GM23338 (cell line): ENCODE results near the gene JAK3. TPM values are rescaled to one million over a fixed set of nuclear protein-coding genes. Genes with fewer than 3 reads are reported as not detected.
"Not testable (repeated sequence)": the region's sequence is repeated elsewhere in the genome, so short reads cannot be mapped to it uniquely, and the experiment has no call there.

Experiments used
- ATAC-seq: fragments of 200-7000 bp; cut with Tn5 transposase; 3 replicates; pipeline ENCODE4 v1.9.1; 2020
- DNase-seq: peaks from one replicate; pipeline ENCODE4 v3.0.0-alpha.2; 2015; ENCODE audit warnings: low spot score
- H2AFZ ChIP-seq: fragments of 200-600 bp; sonication (generic); 2 replicates; pipeline ENCODE4 v1.8.0; 2016; ENCODE audit warnings: antibody characterized with exemption, mild to moderate bottlenecking, moderate library complexity
- H3F3A ChIP-seq: fragments of 200-600 bp; sonication (generic); replicated peaks from 2 replicates; pipeline ENCODE4 v1.8.0; 2017; ENCODE audit warnings: antibody characterized with exemption, mixed run types, low read depth
- H3K27ac ChIP-seq: fragments of 200-600 bp; sonication (generic); 2 replicates; pipeline ENCODE4 v1.6.1; 2016; ENCODE audit warnings: low read depth
- H3K27me3 ChIP-seq: fragments of 200-600 bp; sonication (generic); 2 replicates; pipeline ENCODE4 v1.8.0; 2016; ENCODE audit warnings: mild to moderate bottlenecking, mixed run types, moderate library complexity; ENCODE audit not compliant: insufficient read depth
- H3K36me3 ChIP-seq: fragments of 200-600 bp; sonication (generic); 2 replicates; pipeline ENCODE4 v1.8.0; 2016; ENCODE audit warnings: mild to moderate bottlenecking; ENCODE audit not compliant: insufficient read depth
- H3K4me1 ChIP-seq: fragments of 200-600 bp; sonication (generic); 2 replicates; pipeline ENCODE4 v1.8.0; 2016; ENCODE audit warnings: mild to moderate bottlenecking, moderate library complexity; ENCODE audit not compliant: insufficient read depth
- H3K4me2 ChIP-seq: fragments of 200-600 bp; sonication (generic); 2 replicates; pipeline ENCODE4 v1.7.1; 2017; ENCODE audit warnings: mixed run types
- H3K4me3 ChIP-seq: fragments of 200-600 bp; sonication (generic); 2 replicates; pipeline ENCODE4 v1.6.1; 2016; ENCODE audit warnings: mixed run types
- H3K79me2 ChIP-seq: fragments of 200-600 bp; sonication (generic); replicated peaks from 2 replicates; pipeline ENCODE4 v1.8.0; 2017; ENCODE audit warnings: mild to moderate bottlenecking; ENCODE audit not compliant: insufficient read depth
- H3K9me2 ChIP-seq: fragments of 200-600 bp; sonication (generic); 2 replicates; pipeline ENCODE4 v1.8.0; 2017; ENCODE audit not compliant: insufficient read depth
- H4K20me1 ChIP-seq: fragments of 200-600 bp; sonication (generic); replicated peaks from 2 replicates; pipeline ENCODE4 v1.8.0; 2017; ENCODE audit warnings: mild to moderate bottlenecking; ENCODE audit not compliant: insufficient read depth
- H3K27ac Mint-ChIP-seq: 2 replicates; pipeline ENCODE4 v1.8.0; 2020; ENCODE audit warnings: inconsistent platforms, mild to moderate bottlenecking, moderate library complexity, mixed read lengths
- H3K27me3 Mint-ChIP-seq: 3 replicates; pipeline ENCODE4 v1.8.0; 2022; ENCODE audit warnings: low read depth, mild to moderate bottlenecking, moderate library complexity, mixed read lengths, inconsistent platforms; ENCODE audit not compliant: insufficient read depth, poor library complexity
- H3K36me3 Mint-ChIP-seq: 3 replicates; pipeline ENCODE4 v1.8.0; 2021; ENCODE audit warnings: low read depth, mild to moderate bottlenecking, inconsistent platforms, moderate library complexity, mixed read lengths
- H3K4me1 Mint-ChIP-seq: 3 replicates; pipeline ENCODE4 v1.8.0; 2020; ENCODE audit warnings: mild to moderate bottlenecking, inconsistent platforms, mixed read lengths
- H3K4me3 Mint-ChIP-seq: 3 replicates; pipeline ENCODE4 v1.8.0; 2021; ENCODE audit warnings: moderate library complexity, mild to moderate bottlenecking, inconsistent platforms, mixed read lengths
- H3K9me3 Mint-ChIP-seq: 3 replicates; pipeline ENCODE4 v1.8.0; 2020; ENCODE audit warnings: moderate library complexity, mild to moderate bottlenecking, inconsistent platforms, mixed read lengths
- CREB1 ChIP-seq: fragments of 250-450 bp; sonication (Bioruptor Pico); IDR thresholded peaks from 2 replicates; pipeline ENCODE4 v1.5.0; 2020; ENCODE audit warnings: low read depth, mild to moderate bottlenecking, moderate library complexity
- CTCF ChIP-seq, 2 experiments: fragments of 200-600 bp in 1 of 2; sonication (generic) in 1 of 2; conservative IDR thresholded peaks; 2 replicates each; pipeline versions ENCODE4 v1.5.1 to v1.6.1; 2016 to 2017; ENCODE audit warnings: antibody characterized with exemption in 2 of 2, low read depth in 2 of 2, mild to moderate bottlenecking in 2 of 2, moderate library complexity in 1 of 2
- ETS1 ChIP-seq: IDR thresholded peaks from 2 replicates; pipeline ENCODE4 v1.6.1; 2016; ENCODE audit warnings: antibody characterized with exemption
- EZH2phosphoT487 ChIP-seq: fragments of 200-600 bp; sonication (generic); IDR thresholded peaks from one replicate; pipeline ENCODE4 v1.8.1; 2018; ENCODE audit warnings: antibody characterized with exemption; ENCODE audit not compliant: unreplicated experiment
- JUNB ChIP-seq: IDR thresholded peaks from one replicate; pipeline ENCODE4 v1.6.1; 2016; ENCODE audit warnings: antibody characterized with exemption; ENCODE audit not compliant: unreplicated experiment
- POLR2AphosphoS5 ChIP-seq: IDR thresholded peaks from 2 replicates; pipeline ENCODE4 v1.6.1; 2016; ENCODE audit warnings: antibody characterized with exemption, low read depth
- polyA plus RNA-seq: library from polyadenylated mRNA; unstranded; fragments of >200 nt; fragmentation: Nextera tagmentation; extraction: Ambion mirVana; gene quantifications from 2 replicates; pipeline ENCODE4 v1.2.1, GENCODE V29; 2016
- total RNA-seq: library from RNA; depleted of rRNA; stranded (reverse); fragments of >200 nt; shearing (Covaris generic); gene quantifications from 2 replicates; pipeline ENCODE4 v1.2.3, GENCODE V29; 2014

Gene JAK3
- total and polyA plus RNA-seq, 2 experiments from 2014 or later = 2.9 to 5.4 TPM

GRCh38 chr19:17778251-17778967, 69.4 kb downstream of the JAK3 start:
- Histone ChIP-seq H3K27ac (peak overlapping the region; percentile 74; the same call in 1 of the 2 replicates), H3K36me3 (no peaks in the 10 kb centered on the region), H2AFZ (peak overlapping the region; percentile 90), H4K20me1 (no peaks in the 10 kb centered on the region), H3K79me2 (no peaks in the 10 kb centered on the region), H3K4me3 (peak overlapping the region; percentile 85), H3K27me3 (no peaks in the 10 kb centered on the region), H3K4me1 (no peaks in the 10 kb centered on the region), H3K9me2 (no peaks in the 10 kb centered on the region), H3K4me2 (peak overlapping the region; percentile 96), H3F3A (0 out of 2 replicates have a peak, but pooled peaks cover 5% of the 10 kb centered on the region)
- Mint-ChIP-seq H3K4me1 (peaks cover 5% of the 10 kb centered on the region), H3K27ac (no peak overlapping the region), H3K9me3 (no peaks in the 10 kb centered on the region), H3K4me3 (peak overlapping the region; percentile 73), H3K27me3 (peaks cover 11% of the 10 kb centered on the region), H3K36me3 (peaks cover 5% of the 10 kb centered on the region; the same call in 1 of the 3 replicates)
- ATAC-seq = peak; percentile 82
- TF ChIP-seq POLR2AphosphoS5 (peak; percentile 43; the same call in 1 of the 2 replicates), CREB1 (CRISPR knock-in tag) (0 out of 2 replicates have a peak, but pooled peaks have one; percentile 8), JUNB (no peak)
- DNase-seq = peak; percentile 97

- peak overlapping the region; percentile 73; the same call in 2 of the 3 replicates for H3K4me3 Mint-ChIP-seq
- not testable (repeated sequence) for DNase-seq, H3K9me3 Mint-ChIP-seq, ATAC-seq, H3K36me3 ChIP-seq, H3K4me1 ChIP-seq, H3K27me3 ChIP-seq, H3K4me2 ChIP-seq, H3K27ac Mint-ChIP-seq, H2AFZ ChIP-seq, H3K4me1 Mint-ChIP-seq, H3K79me2 ChIP-seq, H3K27ac ChIP-seq, H3K4me3 ChIP-seq, H4K20me1 ChIP-seq, H3F3A ChIP-seq, H3K36me3 Mint-ChIP-seq, H3K9me2 ChIP-seq
- peaks cover 14% of the 10 kb centered on the region for H3K27me3 Mint-ChIP-seq
These were observed 69.9 kb downstream of the JAK3 start for GRCh38 chr19:17777840-17778239.

- no peak for ATAC-seq
- H3K4me1 Mint-ChIP-seq = peaks cover 5% of the 10 kb centered on the region
- no peaks in the 10 kb centered on the region for H3K4me1 ChIP-seq
These were observed 71.6 kb downstream of the JAK3 start for GRCh38 chr19:17775991-17776803.

More at GRCh38 chr19:17775991-17776803, 71.6 kb downstream of the JAK3 start:
- H3K27me3 Mint-ChIP-seq = peaks cover 16% of the 10 kb centered on the region
- Histone ChIP-seq H3K4me3 (no peak overlapping the region), H4K20me1 (no peaks in the 10 kb centered on the region), H2AFZ (no peak overlapping the region), H3F3A (0 out of 2 replicates have a peak, but pooled peaks cover 5% of the 10 kb centered on the region), H3K4me2 (no peak overlapping the region), H3K36me3 (no peaks in the 10 kb centered on the region), H3K27ac (no peak overlapping the region), H3K27me3 (no peaks in the 10 kb centered on the region), H3K79me2 (no peaks in the 10 kb centered on the region), H3K9me2 (no peaks in the 10 kb centered on the region)
- H3K9me3 Mint-ChIP-seq = no peaks in the 10 kb centered on the region
- DNase-seq = no peak
- no peak overlapping the region for H3K4me3 Mint-ChIP-seq
- no peak overlapping the region for H3K27ac Mint-ChIP-seq
- TF ChIP-seq ETS1 (no peak), EZH2phosphoT487 (no peak), CTCF (conservative IDR thresholded peaks at IDR 0.05; ENCODE audit: low read depth in 2 of 2) (no peak)
- peaks cover 6% of the 10 kb centered on the region; the same call in 2 of the 3 replicates for H3K36me3 Mint-ChIP-seq
